ENCODE data around the gene NXF1.

DNA sequence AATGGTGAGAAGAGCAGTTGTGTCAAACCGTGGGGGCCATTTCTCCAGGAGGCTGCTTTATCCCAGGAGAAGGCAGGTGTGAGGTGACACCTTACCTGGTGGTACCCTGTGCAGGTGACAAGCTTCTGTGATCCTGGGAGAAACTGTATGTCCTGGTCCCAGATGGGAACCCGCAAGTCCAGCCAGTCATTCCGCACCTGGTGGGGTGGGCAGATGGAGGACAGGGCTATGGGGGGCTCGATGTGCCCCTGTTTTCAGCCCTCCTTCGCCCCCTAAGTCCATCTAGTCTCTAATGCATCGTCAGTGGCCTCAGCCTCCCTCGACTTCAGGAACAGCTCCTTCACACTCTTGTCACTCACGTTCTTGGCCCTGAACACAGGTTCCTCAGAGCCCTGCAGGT lies 30.1 kb upstream of the NXF1 start:
- TF ChIP-seq RCOR1 (conservative IDR thresholded peaks at IDR 0.05; ENCODE audit: low read depth, low read length): no peak
- no peak for TF ChIP-seq EP300 (IDR thresholded peaks at IDR 0.05; ENCODE audit: borderline replicate concordance in 1 of 2, control insufficient read depth in 1 of 2, low read depth in 2 of 2, low read length in 2 of 2)
- no peak for TF ChIP-seq FOS (IDR thresholded peaks at IDR 0.05; ENCODE audit: borderline replicate concordance, extremely low read depth, insufficient read length)
- TF ChIP-seq SREBF2 (IDR thresholded peaks at IDR 0.05; ENCODE audit: low read length): no peak
- no peak for TF ChIP-seq RAD51 (IDR thresholded peaks at IDR 0.05)
- TF ChIP-seq, protein P1, sequence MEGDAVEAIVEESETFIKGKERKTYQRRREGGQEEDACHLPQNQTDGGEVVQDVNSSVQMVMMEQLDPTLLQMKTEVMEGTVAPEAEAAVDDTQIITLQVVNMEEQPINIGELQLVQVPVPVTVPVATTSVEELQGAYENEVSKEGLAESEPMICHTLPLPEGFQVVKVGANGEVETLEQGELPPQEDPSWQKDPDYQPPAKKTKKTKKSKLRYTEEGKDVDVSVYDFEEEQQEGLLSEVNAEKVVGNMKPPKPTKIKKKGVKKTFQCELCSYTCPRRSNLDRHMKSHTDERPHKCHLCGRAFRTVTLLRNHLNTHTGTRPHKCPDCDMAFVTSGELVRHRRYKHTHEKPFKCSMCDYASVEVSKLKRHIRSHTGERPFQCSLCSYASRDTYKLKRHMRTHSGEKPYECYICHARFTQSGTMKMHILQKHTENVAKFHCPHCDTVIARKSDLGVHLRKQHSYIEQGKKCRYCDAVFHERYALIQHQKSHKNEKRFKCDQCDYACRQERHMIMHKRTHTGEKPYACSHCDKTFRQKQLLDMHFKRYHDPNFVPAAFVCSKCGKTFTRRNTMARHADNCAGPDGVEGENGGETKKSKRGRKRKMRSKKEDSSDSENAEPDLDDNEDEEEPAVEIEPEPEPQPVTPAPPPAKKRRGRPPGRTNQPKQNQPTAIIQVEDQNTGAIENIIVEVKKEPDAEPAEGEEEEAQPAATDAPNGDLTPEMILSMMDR (IDR thresholded peaks at IDR 0.05 in 2 of 3, conservative IDR thresholded peaks at IDR 0.05 in 1 of 3; ENCODE audit: control insufficient read depth in 2 of 3, extremely low read depth in 1 of 3, insufficient read depth in 1 of 3, low read depth in 3 of 3, low read length in 3 of 3): no peak
- TF ChIP-seq, protein P2, sequence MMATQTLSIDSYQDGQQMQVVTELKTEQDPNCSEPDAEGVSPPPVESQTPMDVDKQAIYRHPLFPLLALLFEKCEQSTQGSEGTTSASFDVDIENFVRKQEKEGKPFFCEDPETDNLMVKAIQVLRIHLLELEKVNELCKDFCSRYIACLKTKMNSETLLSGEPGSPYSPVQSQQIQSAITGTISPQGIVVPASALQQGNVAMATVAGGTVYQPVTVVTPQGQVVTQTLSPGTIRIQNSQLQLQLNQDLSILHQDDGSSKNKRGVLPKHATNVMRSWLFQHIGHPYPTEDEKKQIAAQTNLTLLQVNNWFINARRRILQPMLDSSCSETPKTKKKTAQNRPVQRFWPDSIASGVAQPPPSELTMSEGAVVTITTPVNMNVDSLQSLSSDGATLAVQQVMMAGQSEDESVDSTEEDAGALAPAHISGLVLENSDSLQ (IDR thresholded peaks at IDR 0.05): no peak
- TF ChIP-seq FOXM1 (IDR thresholded peaks at IDR 0.05; ENCODE audit: low read depth, low read length): no peak
- no peak for TF ChIP-seq YY1 (IDR thresholded peaks at IDR 0.05; ENCODE audit: low read depth, low read length)
